SK-N-SH (cell line): ENCODE measurements around the gene RNF157. TPM values are rescaled to one million over a fixed set of nuclear protein-coding genes. Genes with fewer than 3 reads are reported as not detected.

Source experiments
- CTCF ChIA-PET: fragments of 300-600, 350-600 bp; formaldehyde crosslinking; extraction: SDS; loops from one replicate; lab custom pipeline; 2021; lab: Yijun Ruan, JAX
- POLR2A ChIA-PET: fragments of 350-600 bp; sonication (Branson Sonifier 250); formaldehyde crosslinking; extraction: SDS; loops from one replicate; lab custom pipeline; 2020; ENCODE audit warnings: antibody characterized with exemption, inconsistent platforms; lab: Yijun Ruan, JAX
- DNase-seq: peaks from one replicate; pipeline ENCODE4 v3.0.0; 2012
- H2AFZ ChIP-seq: fragments of 200-600 bp; sonication (generic); 2 replicates; pipeline ENCODE4 v1.8.1; 2016; ENCODE audit warnings: antibody characterized with exemption, mild to moderate bottlenecking, low read depth
- H3F3A ChIP-seq: fragments of 200-600 bp; sonication (generic); replicated peaks from 2 replicates; pipeline ENCODE3; 2016; ENCODE audit warnings: antibody characterized with exemption, mild to moderate bottlenecking; ENCODE audit not compliant: insufficient read depth
- H3K27ac ChIP-seq, 2 experiments: fragments of 200-500 bp in 1 of 2; fragments of 200-600 bp in 1 of 2; sonication (Bioruptor generic) in 1 of 2; sonication (generic), shearing (Covaris generic) in 1 of 2; 2 replicates each; pipeline versions ENCODE4 v1.5.1 to v1.6.1; 2014 to 2016; ENCODE audit warnings: low read depth in 2 of 2, inconsistent platforms in 1 of 2, low read length in 1 of 2, mild to moderate bottlenecking in 1 of 2, mixed read lengths in 1 of 2
- H3K27me3 ChIP-seq: fragments of 200-600 bp; sonication (generic), shearing (Covaris generic); 2 replicates; pipeline ENCODE4 v1.6.1; 2016; ENCODE audit warnings: mixed run types; ENCODE audit not compliant: insufficient read depth
- H3K36me3 ChIP-seq, 2 experiments: fragments of 200-500 bp in 1 of 2; fragments of 200-600 bp in 1 of 2; sonication (Bioruptor generic) in 1 of 2; sonication (generic) in 1 of 2; replicated peaks in 1 of 2; 2 replicates each; pipeline versions ENCODE3 to v1.5.1; 2014 to 2016; ENCODE audit warnings: low read length in 1 of 2, mild to moderate bottlenecking in 1 of 2; ENCODE audit not compliant: insufficient read depth in 2 of 2, control insufficient read depth in 1 of 2
- H3K4me1 ChIP-seq, 2 experiments: fragments of 200-500 bp in 1 of 2; fragments of 200-600 bp in 1 of 2; sonication (Bioruptor generic) in 1 of 2; sonication (generic), shearing (Covaris generic) in 1 of 2; 2 replicates each; pipeline versions ENCODE4 v1.5.1 to v1.6.1; 2014 to 2016; ENCODE audit warnings: low read depth in 1 of 2, low read length in 1 of 2, mixed run types in 1 of 2; ENCODE audit not compliant: insufficient read depth in 2 of 2, control insufficient read depth in 1 of 2
- H3K4me2 ChIP-seq: fragments of 200-600 bp; sonication (generic), shearing (Covaris generic); 2 replicates; pipeline ENCODE4 v1.6.1; 2017; ENCODE audit warnings: mixed run types
- H3K4me3 ChIP-seq, 2 experiments: fragments of 200-500 bp in 1 of 2; fragments of 200-600 bp in 1 of 2; sonication (Bioruptor generic) in 1 of 2; sonication (generic), shearing (Covaris generic) in 1 of 2; 2 replicates each; pipeline versions ENCODE4 v1.5.1 to v1.8.1; 2014 to 2016; ENCODE audit warnings: low read depth in 2 of 2, inconsistent platforms in 1 of 2, low read length in 1 of 2, mild to moderate bottlenecking in 1 of 2, mixed read lengths in 1 of 2, moderate library complexity in 1 of 2
- H3K79me2 ChIP-seq: fragments of 200-600 bp; sonication (generic); 2 replicates; pipeline ENCODE4 v1.8.1; 2017; ENCODE audit warnings: mild to moderate bottlenecking; ENCODE audit not compliant: insufficient read depth
- H3K9ac ChIP-seq: fragments of 200-600 bp; sonication (generic); 2 replicates; pipeline ENCODE4 v1.6.1; 2017; ENCODE audit warnings: mixed run types
- H3K9me2 ChIP-seq: fragments of 200-600 bp; sonication (generic); 2 replicates; pipeline ENCODE4 v1.6.1; 2017; ENCODE audit warnings: mixed run types
- H3K9me3 ChIP-seq: fragments of 200-600 bp; sonication (generic); 2 replicates; pipeline ENCODE4 v1.6.1; 2017; ENCODE audit warnings: mixed run types, mild to moderate bottlenecking, moderate library complexity
- H4K20me1 ChIP-seq: fragments of 200-600 bp; sonication (generic); 2 replicates; pipeline ENCODE4 v1.6.1; 2017; ENCODE audit warnings: mild to moderate bottlenecking, mixed run types; ENCODE audit not compliant: insufficient read depth
- CHD2 ChIP-seq: fragments of 150-350 bp; IDR thresholded peaks from 2 replicates; pipeline ENCODE4 v1.6.1; 2018; ENCODE audit warnings: low read length; ENCODE audit not compliant: partially characterized antibody
- ELF1 ChIP-seq: IDR thresholded peaks from 2 replicates; pipeline ENCODE4 v1.4.0; 2012
- FOXJ3 ChIP-seq: sonication (generic); formaldehyde crosslinking; IDR thresholded peaks from 2 replicates; pipeline ENCODE4 v1.5.1; 2020; ENCODE audit warnings: mild to moderate bottlenecking, missing genetic modification reagents
- GABPA ChIP-seq: IDR thresholded peaks from 2 replicates; pipeline ENCODE4 v1.4.0; 2012; ENCODE audit warnings: low read depth, mild to moderate bottlenecking
- GATA2 ChIP-seq: sonication (generic); formaldehyde crosslinking; IDR thresholded peaks from 2 replicates; pipeline ENCODE4 v1.5.0; 2020; ENCODE audit warnings: mild to moderate bottlenecking, missing genetic modification reagents
- IRF3 ChIP-seq: fragments of 150-350 bp; IDR thresholded peaks from 2 replicates; pipeline ENCODE4 v1.6.1; 2016; ENCODE audit warnings: mild to moderate bottlenecking, low read depth, low read length
- JUND ChIP-seq: IDR thresholded peaks from 2 replicates; pipeline ENCODE4 v1.4.0; 2012
- PBX3 ChIP-seq: IDR thresholded peaks from 2 replicates; pipeline ENCODE4; 2012
- POLR2AphosphoS5 ChIP-seq: IDR thresholded peaks from 2 replicates; pipeline ENCODE4 v1.6.1; 2012; ENCODE audit warnings: low read depth, low read length
- RAD21 ChIP-seq: IDR thresholded peaks from 2 replicates; pipeline ENCODE4 v1.6.1; 2012; ENCODE audit warnings: mild to moderate bottlenecking, low read length
- RFX5 ChIP-seq: IDR thresholded peaks from 2 replicates; pipeline ENCODE4 v1.6.1; 2012; ENCODE audit warnings: mild to moderate bottlenecking, improper control_type of control experiment, low read length
- RXRA ChIP-seq: IDR thresholded peaks from 2 replicates; pipeline ENCODE4 v1.4.0; 2012; ENCODE audit warnings: low read depth, mild to moderate bottlenecking, borderline replicate concordance
- TAF1 ChIP-seq: IDR thresholded peaks from 2 replicates; pipeline ENCODE4 v1.6.1; 2012; ENCODE audit warnings: low read depth, mild to moderate bottlenecking, low read length, moderate library complexity, borderline replicate concordance
- TCF12 ChIP-seq: IDR thresholded peaks from 2 replicates; pipeline ENCODE4 v1.4.0; 2012
- YY1 ChIP-seq: IDR thresholded peaks from 2 replicates; pipeline ENCODE4 v1.4.0; 2012; ENCODE audit warnings: low read depth, mild to moderate bottlenecking
- WGBS: methylation state at CpG from one replicate; pipeline ENCODE4 v1.1.6; 2017; ENCODE audit warnings: low lambda C conversion rate; 5-methylcytosine and 5-hydroxymethylcytosine counted together
- polyA plus RNA-seq, 3 experiments: library from polyadenylated mRNA; depleted of rRNA; stranded (reverse); fragments of >200 nt; gene quantifications; 2 replicates each; pipeline ENCODE4 v1.2.3, GENCODE V29; 2012
- TF ChIP-seq, protein P1 (sequence below): IDR thresholded peaks from 2 replicates; pipeline ENCODE4 v1.6.1; 2012; ENCODE audit warnings: mild to moderate bottlenecking, low read depth, low read length, moderate library complexity
- TF ChIP-seq, protein P2 (sequence below): IDR thresholded peaks from 2 replicates; pipeline ENCODE4 v1.4.0; 2012; ENCODE audit warnings: low read depth, borderline replicate concordance
- TF ChIP-seq, protein P3 (sequence below): fragments of 150-350 bp; IDR thresholded peaks from 2 replicates; pipeline ENCODE4 v1.6.1; 2017; ENCODE audit warnings: antibody characterized with exemption, low read length, low read depth, borderline replicate concordance
- TF ChIP-seq, protein P4 (sequence below): IDR thresholded peaks from 2 replicates; pipeline ENCODE4 v1.4.0; 2012; ENCODE audit warnings: low read depth, borderline replicate concordance
- TF ChIP-seq, protein P5 (sequence below): IDR thresholded peaks from 2 replicates; pipeline ENCODE4 v1.4.0; 2012; ENCODE audit warnings: low read depth

RNF157 gene
- polyA plus RNA-seq, 1 of the 3 experiments (the other 2 are of a cell fraction): 5.2 TPM

DNA sequence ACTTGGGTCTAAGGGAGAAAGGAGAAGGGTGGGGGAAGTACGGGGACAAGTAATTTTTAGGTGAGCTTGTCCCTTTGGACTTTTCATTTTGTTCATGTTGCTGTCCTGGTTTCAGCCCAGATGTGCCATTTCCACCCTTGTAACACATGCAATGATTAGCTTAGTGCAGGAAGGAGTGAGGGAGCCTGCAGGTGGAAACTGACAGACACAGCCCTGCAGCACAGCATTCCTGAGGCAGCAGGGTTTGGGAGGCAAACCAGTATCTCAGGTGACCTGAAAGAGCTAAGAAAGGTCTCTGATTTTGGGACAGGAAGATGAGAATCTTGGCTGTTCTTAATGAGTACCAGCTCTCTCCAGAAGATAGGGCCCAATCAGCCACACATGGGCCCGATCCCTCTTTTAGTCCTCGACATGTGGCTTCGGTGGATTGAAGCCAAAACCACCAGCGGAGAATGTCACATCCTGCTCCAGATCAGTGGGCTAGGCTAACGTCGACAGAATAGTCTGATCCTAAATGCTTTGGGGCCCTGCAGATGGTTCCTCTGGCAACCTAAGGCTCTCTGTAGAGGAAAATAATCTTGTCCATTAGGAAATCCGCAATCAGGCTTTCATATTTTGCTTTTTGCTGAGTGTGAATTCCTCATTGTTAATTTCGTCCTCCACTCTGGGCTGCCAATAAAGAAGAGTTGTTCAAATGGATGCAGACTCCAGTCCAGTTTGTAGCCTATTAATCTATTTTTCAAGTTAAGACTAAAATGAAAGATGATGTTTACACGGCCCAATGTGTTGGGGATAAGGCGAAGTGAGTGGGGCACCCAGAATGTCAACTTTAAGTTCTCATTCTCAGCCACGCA is 3.8 kb upstream of the RNF157 start:
- no peak overlapping the region for H3K4me2 ChIP-seq
- no peak overlapping the region for H3K4me3 ChIP-seq
- H3K9ac ChIP-seq: no peak overlapping the region
- peaks cover 0 to 11% of the 10 kb centered on the region in 2 experiments; a peak in 1 of 4 replicates for H3K4me1 ChIP-seq
- H3K27me3 ChIP-seq: no peaks in the 10 kb centered on the region
- H3K9me2 ChIP-seq: no peaks in the 10 kb centered on the region
- H3K79me2 ChIP-seq: no peaks in the 10 kb centered on the region
- peaks cover 6% of the 10 kb centered on the region for H3F3A ChIP-seq
- H4K20me1 ChIP-seq: no peaks in the 10 kb centered on the region
- no peak for DNase-seq
- TF ChIP-seq, protein P1, sequence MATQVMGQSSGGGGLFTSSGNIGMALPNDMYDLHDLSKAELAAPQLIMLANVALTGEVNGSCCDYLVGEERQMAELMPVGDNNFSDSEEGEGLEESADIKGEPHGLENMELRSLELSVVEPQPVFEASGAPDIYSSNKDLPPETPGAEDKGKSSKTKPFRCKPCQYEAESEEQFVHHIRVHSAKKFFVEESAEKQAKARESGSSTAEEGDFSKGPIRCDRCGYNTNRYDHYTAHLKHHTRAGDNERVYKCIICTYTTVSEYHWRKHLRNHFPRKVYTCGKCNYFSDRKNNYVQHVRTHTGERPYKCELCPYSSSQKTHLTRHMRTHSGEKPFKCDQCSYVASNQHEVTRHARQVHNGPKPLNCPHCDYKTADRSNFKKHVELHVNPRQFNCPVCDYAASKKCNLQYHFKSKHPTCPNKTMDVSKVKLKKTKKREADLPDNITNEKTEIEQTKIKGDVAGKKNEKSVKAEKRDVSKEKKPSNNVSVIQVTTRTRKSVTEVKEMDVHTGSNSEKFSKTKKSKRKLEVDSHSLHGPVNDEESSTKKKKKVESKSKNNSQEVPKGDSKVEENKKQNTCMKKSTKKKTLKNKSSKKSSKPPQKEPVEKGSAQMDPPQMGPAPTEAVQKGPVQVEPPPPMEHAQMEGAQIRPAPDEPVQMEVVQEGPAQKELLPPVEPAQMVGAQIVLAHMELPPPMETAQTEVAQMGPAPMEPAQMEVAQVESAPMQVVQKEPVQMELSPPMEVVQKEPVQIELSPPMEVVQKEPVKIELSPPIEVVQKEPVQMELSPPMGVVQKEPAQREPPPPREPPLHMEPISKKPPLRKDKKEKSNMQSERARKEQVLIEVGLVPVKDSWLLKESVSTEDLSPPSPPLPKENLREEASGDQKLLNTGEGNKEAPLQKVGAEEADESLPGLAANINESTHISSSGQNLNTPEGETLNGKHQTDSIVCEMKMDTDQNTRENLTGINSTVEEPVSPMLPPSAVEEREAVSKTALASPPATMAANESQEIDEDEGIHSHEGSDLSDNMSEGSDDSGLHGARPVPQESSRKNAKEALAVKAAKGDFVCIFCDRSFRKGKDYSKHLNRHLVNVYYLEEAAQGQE: no peak
- TF ChIP-seq RAD21 (no peak), YY1 (no peak), FOXJ3 (CRISPR knock-in tag) (no peak), JUND (no peak), RFX5 (no peak), ELF1 (no peak), TCF12 (no peak), RXRA (no peak), GABPA (no peak), TAF1 (no peak), CHD2 (no peak), IRF3 (no peak), POLR2AphosphoS5 (no peak), PBX3 (no peak), GATA2 (CRISPR knock-in tag) (no peak)
- TF ChIP-seq, protein P2, sequence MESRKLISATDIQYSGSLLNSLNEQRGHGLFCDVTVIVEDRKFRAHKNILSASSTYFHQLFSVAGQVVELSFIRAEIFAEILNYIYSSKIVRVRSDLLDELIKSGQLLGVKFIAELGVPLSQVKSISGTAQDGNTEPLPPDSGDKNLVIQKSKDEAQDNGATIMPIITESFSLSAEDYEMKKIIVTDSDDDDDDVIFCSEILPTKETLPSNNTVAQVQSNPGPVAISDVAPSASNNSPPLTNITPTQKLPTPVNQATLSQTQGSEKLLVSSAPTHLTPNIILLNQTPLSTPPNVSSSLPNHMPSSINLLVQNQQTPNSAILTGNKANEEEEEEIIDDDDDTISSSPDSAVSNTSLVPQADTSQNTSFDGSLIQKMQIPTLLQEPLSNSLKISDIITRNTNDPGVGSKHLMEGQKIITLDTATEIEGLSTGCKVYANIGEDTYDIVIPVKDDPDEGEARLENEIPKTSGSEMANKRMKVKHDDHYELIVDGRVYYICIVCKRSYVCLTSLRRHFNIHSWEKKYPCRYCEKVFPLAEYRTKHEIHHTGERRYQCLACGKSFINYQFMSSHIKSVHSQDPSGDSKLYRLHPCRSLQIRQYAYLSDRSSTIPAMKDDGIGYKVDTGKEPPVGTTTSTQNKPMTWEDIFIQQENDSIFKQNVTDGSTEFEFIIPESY: no peak
- TF ChIP-seq, protein P3, sequence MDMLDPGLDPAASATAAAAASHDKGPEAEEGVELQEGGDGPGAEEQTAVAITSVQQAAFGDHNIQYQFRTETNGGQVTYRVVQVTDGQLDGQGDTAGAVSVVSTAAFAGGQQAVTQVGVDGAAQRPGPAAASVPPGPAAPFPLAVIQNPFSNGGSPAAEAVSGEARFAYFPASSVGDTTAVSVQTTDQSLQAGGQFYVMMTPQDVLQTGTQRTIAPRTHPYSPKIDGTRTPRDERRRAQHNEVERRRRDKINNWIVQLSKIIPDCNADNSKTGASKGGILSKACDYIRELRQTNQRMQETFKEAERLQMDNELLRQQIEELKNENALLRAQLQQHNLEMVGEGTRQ: no peak
- TF ChIP-seq, protein P4, sequence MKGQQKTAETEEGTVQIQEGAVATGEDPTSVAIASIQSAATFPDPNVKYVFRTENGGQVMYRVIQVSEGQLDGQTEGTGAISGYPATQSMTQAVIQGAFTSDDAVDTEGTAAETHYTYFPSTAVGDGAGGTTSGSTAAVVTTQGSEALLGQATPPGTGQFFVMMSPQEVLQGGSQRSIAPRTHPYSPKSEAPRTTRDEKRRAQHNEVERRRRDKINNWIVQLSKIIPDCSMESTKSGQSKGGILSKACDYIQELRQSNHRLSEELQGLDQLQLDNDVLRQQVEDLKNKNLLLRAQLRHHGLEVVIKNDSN: no peak
- TF ChIP-seq, protein P5, sequence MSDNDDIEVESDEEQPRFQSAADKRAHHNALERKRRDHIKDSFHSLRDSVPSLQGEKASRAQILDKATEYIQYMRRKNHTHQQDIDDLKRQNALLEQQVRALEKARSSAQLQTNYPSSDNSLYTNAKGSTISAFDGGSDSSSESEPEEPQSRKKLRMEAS: no peak
- no peaks in the 10 kb centered on the region for H3K9me3 ChIP-seq
- 77% methylated on average over 12 of the region's 12 CpGs for WGBS
- no peak overlapping the region for H3K27ac ChIP-seq
- no peaks in the 10 kb centered on the region for H3K36me3 ChIP-seq
- no peak overlapping the region for H2AFZ ChIP-seq
- POLR2A ChIA-PET: no interaction called here
- CTCF ChIA-PET: interaction anchor here (0.5 to 8.4 kb wide), 6 partner anchors 14 to 126 kb away, joined by 3 to 55 read pairs (median 4); no protein-coding TSS in a partner anchor
